Suppressor macrophage (primary cell): ENCODE results near the gene OPRM1.
"Not testable (repeated sequence)": the region's sequence is repeated elsewhere in the genome, so short reads cannot be mapped to it uniquely, and the experiment has no call there.

ENCODE experiments used
- DNase-seq, 4 experiments: peaks; one replicate each; pipeline ENCODE4 v3.0.0-alpha.2; 2020 to 2022

The OPRM1 gene

GRCh38 chr6:154154389-154154967, 115.4 kb downstream of the OPRM1 start:
- DNase-seq, result peak; percentile 81 to 91 (median 86)

GRCh38 chr6:154156135-154156896, 117.3 kb downstream of the OPRM1 start:
- peak; percentile 72 to 86 (median 81) for DNase-seq

- DNase-seq, result peak in 2 of 4 experiments; percentile 12 to 14
Observed at GRCh38 chr6:154157082-154157481, 118.0 kb downstream of the OPRM1 start.

DNA sequence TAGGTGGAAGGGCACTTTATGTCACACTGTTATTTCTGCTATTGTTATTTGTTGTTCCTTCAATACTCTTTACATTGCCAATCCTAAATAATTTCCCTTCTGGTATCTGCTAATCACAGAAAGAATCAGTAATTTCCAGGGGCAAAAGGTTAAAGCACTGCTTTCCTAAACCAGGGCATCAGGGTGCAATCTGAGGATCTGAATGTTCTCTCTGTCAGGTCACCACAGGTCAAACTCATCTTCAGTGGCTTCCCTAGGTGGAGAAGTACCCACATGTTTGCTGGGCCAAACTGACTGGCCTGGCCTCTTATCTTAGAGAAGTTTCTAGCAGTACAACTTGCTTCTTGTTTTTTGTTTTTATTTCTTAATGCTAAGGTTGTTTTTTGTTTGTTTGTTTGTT, 118.7 kb downstream of the OPRM1 start:
- peak in 3 of 4 experiments; percentile 27 to 28 (median 28) for DNase-seq

DNA sequence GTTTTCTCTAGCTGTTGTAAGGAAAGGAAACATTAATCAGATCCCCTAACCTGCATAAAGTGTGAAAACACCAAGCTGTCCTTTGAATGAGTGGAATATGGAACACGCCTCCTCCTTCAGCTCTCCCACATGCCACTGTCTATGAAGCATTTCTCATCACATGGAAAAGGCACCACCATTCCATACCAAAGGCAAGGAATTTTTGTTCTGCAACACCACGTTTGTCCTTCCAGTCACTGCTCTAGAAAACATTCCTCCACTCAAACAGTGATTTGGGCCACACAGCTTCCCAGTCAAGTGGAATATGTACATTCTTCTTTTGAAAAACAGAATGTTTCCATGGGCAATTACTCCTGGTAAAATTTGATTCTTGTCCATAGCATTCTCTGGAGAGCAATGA, 120.1 kb downstream of the OPRM1 start:
- DNase-seq, result no peak

GRCh38 chr6:154161689-154162088, 122.6 kb downstream of the OPRM1 start:
- peak; percentile 24 to 76 (median 42) for DNase-seq

GRCh38 chr6:154164397-154164796, 125.4 kb downstream of the OPRM1 start:
- no peak for DNase-seq

- peak; percentile 30 to 65 (median 48) for DNase-seq
Observed at GRCh38 chr6:154165478-154165877, 126.4 kb downstream of the OPRM1 start.

GRCh38 chr6:154166140-154166539, 127.1 kb downstream of the OPRM1 start:
- peak; percentile 49 to 72 (median 64) for DNase-seq

DNA sequence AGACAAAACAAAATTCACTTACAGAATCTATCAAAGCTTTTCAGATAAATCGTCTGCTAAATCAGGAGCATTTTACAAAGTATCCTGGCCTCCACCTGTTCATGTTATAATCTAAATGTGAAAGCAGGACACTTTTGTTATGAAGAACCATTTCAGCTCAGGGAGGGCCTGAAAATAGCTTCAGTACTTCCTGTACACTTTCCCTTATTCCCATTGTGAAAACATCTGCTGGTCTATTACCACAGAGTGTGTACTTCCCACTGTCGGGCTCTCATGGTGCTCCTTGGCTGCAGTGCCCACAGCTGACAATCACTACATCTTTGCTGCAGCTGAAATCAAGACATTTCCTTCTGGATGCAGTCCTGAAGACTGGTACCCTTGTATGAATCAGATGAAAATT, 128.1 kb downstream of the OPRM1 start:
- DNase-seq, result peak; percentile 58 to 82 (median 72)

DNA sequence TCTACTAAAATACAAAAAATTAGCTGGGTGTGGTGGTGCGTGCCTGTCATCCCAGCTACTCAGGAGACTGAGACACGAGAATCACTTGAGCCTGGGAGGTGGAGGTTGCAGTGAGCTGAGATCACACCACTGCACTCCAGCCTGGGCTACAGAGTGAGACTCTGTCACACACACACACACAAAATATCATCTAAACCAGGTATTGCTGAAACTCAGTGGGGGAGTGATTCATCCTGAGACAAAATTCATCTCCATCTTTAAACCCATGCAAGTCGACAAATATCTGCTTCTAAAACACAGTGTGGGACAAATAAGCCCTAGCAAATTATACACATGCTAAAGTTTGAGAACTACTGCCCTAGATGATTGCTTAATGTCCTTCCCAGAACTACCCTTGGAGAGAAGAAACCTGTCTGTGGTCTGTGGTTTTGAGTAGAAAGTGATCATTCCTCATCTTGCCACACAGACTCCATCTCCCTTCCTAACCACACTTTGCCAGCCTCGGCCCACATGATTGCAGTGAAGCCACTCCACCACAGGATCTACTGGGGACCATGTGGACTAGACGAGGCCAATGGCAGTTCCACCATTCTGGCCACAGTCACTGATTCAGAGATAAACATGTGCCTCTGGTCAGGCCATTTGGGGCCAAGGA, 130.3 kb downstream of the OPRM1 start:
- DNase-seq, result peak; percentile 21 to 55 (median 54)

DNA sequence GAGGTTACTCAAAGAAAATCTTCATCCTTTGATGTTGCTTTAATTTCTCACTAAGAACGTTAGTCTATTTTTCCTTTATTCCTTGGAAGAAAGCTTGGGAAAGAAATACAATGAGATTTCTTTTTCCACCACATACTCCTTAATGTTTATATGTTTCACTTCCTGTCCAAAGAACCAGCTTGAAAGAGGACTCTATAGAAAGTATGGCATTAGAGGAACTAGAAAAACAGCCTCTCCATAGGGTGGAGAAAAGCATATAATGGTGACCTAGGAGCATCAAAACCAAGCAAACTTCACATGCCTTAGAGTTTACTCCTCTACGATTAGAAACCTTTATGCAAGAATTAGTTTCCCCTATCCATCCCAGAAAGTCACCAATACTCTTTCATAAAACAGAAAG, 131.1 kb downstream of the OPRM1 start:
- peak in 2 of 4 experiments; percentile 34 to 53 for DNase-seq

- DNase-seq, result not testable (repeated sequence)
Observed at GRCh38 chr6:154172393-154172792, 133.4 kb downstream of the OPRM1 start.

DNA sequence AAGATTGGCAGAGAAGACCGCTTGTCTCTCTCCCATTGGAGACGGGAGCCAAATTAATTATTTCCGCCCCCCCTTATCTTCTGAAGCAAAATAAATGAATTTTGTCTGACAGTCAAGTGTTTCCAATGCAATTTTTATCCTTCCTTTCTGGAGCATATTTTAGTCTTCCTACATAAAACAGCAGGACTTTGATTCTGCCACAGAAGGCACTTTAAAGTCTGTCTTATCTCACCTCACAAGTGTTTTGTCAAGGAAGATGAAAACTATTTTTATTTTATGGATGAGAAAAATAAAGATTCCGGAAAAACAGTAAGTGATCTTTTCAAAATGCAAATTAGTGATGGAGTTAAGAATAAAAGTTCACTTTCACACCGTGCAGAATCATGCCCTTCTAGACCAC, 140.4 kb downstream of the OPRM1 start:
- no peak for DNase-seq

GRCh38 chr6:154187203-154187602, 148.2 kb downstream of the OPRM1 start:
- DNase-seq, result no peak

GRCh38 chr6:154187714-154188113, 148.7 kb downstream of the OPRM1 start:
- DNase-seq, result no peak

DNA sequence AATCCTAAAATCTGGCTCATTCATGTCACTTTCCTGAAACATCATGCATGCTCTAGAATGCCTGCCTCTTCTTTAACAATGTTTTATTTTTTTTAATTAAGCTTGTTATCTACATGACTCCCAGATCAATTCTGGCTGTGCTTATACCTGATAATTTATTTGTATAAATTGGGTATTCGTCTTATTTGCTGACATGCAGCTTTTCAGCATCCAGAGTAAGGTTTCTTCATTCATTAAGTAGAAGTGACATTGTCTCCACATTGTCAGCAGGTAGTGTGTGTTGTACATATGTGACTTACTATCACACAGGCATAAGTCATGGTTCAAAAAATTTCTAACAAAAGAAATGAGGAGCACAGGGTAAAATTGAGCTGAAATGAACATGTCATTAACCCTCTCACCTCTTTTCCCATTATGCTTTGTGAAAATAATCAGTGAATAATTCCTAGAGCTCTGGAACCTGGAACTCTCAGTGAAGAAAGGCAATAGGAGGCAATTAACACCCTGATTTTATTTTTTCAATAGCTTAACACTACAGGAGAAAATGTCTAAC, 157.4 kb downstream of the OPRM1 start:
- DNase-seq, result no peak

- peak in 3 of 4 experiments; percentile 21 to 63 (median 63) for DNase-seq
Observed at GRCh38 chr6:154197196-154197860, 158.3 kb downstream of the OPRM1 start.

- peak; percentile 56 to 85 (median 72) for DNase-seq
Observed at GRCh38 chr6:154201688-154202087, 162.6 kb downstream of the OPRM1 start.

- peak; percentile 11 to 78 (median 42) for DNase-seq
Observed at GRCh38 chr6:154202339-154202738, 163.3 kb downstream of the OPRM1 start.

GRCh38 chr6:154202958-154203357, 163.9 kb downstream of the OPRM1 start:
- no peak for DNase-seq

DNA sequence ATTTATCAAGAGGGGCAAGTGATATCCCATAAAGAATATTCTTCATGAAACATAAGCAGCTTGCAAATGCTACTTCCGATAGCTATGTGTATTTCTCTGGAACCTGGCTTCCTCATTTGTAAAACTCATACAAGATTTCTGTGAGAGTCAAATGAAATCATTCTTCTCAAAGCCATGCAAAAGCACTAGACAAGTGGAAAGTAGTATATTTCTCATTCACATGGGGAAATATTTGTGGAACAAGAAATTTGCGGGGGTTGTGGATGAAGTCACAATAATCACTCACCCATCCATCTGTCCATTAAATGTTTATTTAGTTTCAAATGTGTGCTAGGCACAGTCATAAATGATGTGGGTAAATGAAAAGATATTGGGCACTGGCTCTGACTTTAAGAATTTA, 167.1 kb downstream of the OPRM1 start:
- DNase-seq, result peak; percentile 19 to 78 (median 50)

DNA sequence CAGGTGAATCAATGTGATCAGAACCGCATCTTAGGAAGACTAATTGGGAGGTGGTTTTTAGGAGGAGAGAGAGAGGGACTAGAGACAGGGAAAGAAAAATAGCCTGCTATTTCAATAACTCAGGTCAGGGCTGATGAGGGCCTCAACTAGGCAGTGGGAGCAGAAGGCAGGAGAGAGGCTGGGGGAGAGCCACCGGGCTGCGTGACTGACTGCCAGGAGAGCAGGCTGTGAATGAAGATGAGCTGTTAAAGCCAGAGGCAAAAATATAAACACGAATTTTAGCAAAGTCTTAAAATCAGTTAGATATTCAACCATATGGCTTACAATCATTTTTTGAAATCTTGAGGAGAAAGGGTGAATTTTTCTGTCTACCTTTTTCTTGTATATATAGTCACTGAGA, 168.0 kb downstream of the OPRM1 start:
- DNase-seq, result no peak
